Heart left ventricle (tissue), 16 donors: ENCODE data around the gene RAB3D. TPM values are rescaled to one million over a fixed set of nuclear protein-coding genes. Genes with fewer than 3 reads are reported as not detected.

Experiments used
- ATAC-seq, 4 donors: fragments of 200-7000 bp; cut with Tn5 transposase; one replicate each; pipeline ENCODE4 v1.9.1; 2020 to 2022; ENCODE audit warnings: moderate library complexity in 4 of 4, mild to moderate bottlenecking in 3 of 4, moderate number of reproducible peaks in 1 of 4
- DNase-seq, 5 donors: peaks; one replicate each; pipeline ENCODE4 v3.0.0-alpha.2; 2020
- H3K27ac ChIP-seq, 12 donors: fragments of 200-600 bp; sonication (generic) in 4 of 12; one replicate each; pipeline versions ENCODE4 v1.5.0 to v1.8.0; 2016 to 2022; ENCODE audit warnings: mild to moderate bottlenecking in 2 of 12
- H3K27me3 ChIP-seq, 9 donors: fragments of 200-600 bp; sonication (generic) in 2 of 9; one replicate each; pipeline versions ENCODE4 v1.5.1 to v1.8.0; 2016 to 2022; ENCODE audit warnings: mild to moderate bottlenecking in 3 of 9
- H3K36me3 ChIP-seq, 9 donors: fragments of 200-600 bp; sonication (generic) in 2 of 9; one replicate each; pipeline versions ENCODE4 v1.5.0 to v1.8.0; 2018 to 2022; ENCODE audit warnings: mild to moderate bottlenecking in 2 of 9
- H3K4me1 ChIP-seq, 12 donors: fragments of 200-600 bp; sonication (generic) in 4 of 12; one replicate each; pipeline versions ENCODE4 v1.5.0 to v1.8.0; 2016 to 2022; ENCODE audit warnings: mild to moderate bottlenecking in 3 of 12
- H3K4me3 ChIP-seq, 12 donors: fragments of 200-600 bp; sonication (generic) in 4 of 12; one replicate each; pipeline versions ENCODE4 v1.5.0 to v1.8.0; 2017 to 2022; ENCODE audit warnings: mild to moderate bottlenecking in 9 of 12, moderate library complexity in 4 of 12
- H3K9me3 ChIP-seq, 12 donors: fragments of 200-600 bp; sonication (generic) in 4 of 12; one replicate each; pipeline versions ENCODE4 v1.5.0 to v1.8.0; 2016 to 2022; ENCODE audit warnings: mild to moderate bottlenecking in 1 of 12
- POLR2A ChIP-seq, 2 donors: fragments of 450-650 bp; IDR thresholded peaks; one replicate each; pipeline ENCODE4 v1.6.1; 2017; ENCODE audit warnings: antibody characterized with exemption in 2 of 2, mild to moderate bottlenecking in 2 of 2, moderate library complexity in 2 of 2
- WGBS, 4 donors: extraction: QIAGEN DNeasy Blood & Tissue Kit in 2 of 4; methylation state at CpG; one replicate each; pipeline versions ENCODE4 v1.1.5 to v1.1.7; 2013 to 2018; 5-methylcytosine and 5-hydroxymethylcytosine counted together
- intact Hi-C, 10 donors: fragments of 100-400 bp; cut with DNase I; formaldehyde crosslinking; loops; one replicate each; pipeline versions ENCODE4 v1.11.1 to v1.14.2; 2022
- polyA plus RNA-seq, 2 donors: library from polyadenylated mRNA; stranded (reverse); fragments of 200-250 nt; gene quantifications; one replicate each; pipeline ENCODE4 v1.2.3, GENCODE V29; 2013
- total RNA-seq, 9 donors: library from RNA; depleted of rRNA in 2 of 9; stranded (reverse); fragments of >200 nt in 2 of 9; fragmentation: NEBNext Ultra II Directional in 3 of 9; extraction: Animal tissue kit (Norgen Biotek cat#: 25700) in 3 of 9; gene quantifications; one replicate each; pipeline versions ENCODE4 v1.1.0 to v1.2.4, GENCODE V29; 2016 to 2023
- TF ChIP-seq, protein P1 (sequence below), 12 donors: fragments of 200-600 bp; sonication (generic) in 4 of 12; IDR thresholded peaks; one replicate each; pipeline versions ENCODE4 v1.5.0 to v1.8.0; 2018 to 2022; ENCODE audit warnings: antibody characterized with exemption in 12 of 12, mild to moderate bottlenecking in 5 of 12
- donor health status: ischemic (EF 13 %, LVEDD 7.1; RV severe dilation, severe dysfunction).
- donor health status: healthy with polysubstance abuse.
- donor health status: DM: no; HTN: yes; CAD: no.
- donor health status: DM: no; HTN: no; CAD: no.
- donor health status: ischemic (EF 25% LVEDD 6.9; RV normal size, moderate dysfunction).
- donor health status: ischemic (EF 25% LVEDD 5.7; RV mildly dilated, moderate dysfunction).
- donor health status: healthy.
- donor health status: DM: yes; HTN: yes; CAD: no.
- donor health status: ischemic (EF 35%, LVEDD 5.7; RV mildly dilated, moderate dysfunction).
- donor health status: nonischemic (EF 11% LVEDD 7.7; RV severe dilation, severe dysfunction).
- donor health status: DM: yes; HTN: yes; CAD: no.
- donor health status: PGD.
- donor health status: ischemic (EF 29% LVEDD 5.4; RV normal size, mild dysfunction).
- donor health status: nonischemic (EF 23%, LVEDD 6.1; RV moderate dilation, normal function).

The RAB3D gene
- total and polyA plus RNA-seq, 11 donors, result 2.5 to 15.1 (median 7.2) TPM

GRCh38 chr19:11306337-11306736 lies 33.1 kb downstream of the RAB3D start:
- no peaks in the 10 kb centered on the region for H3K27me3 ChIP-seq
- intact Hi-C loops, result no loop called here
- TF ChIP-seq POLR2A (IDR thresholded peaks at IDR 0.05), result no peak
- TF ChIP-seq, protein P1, sequence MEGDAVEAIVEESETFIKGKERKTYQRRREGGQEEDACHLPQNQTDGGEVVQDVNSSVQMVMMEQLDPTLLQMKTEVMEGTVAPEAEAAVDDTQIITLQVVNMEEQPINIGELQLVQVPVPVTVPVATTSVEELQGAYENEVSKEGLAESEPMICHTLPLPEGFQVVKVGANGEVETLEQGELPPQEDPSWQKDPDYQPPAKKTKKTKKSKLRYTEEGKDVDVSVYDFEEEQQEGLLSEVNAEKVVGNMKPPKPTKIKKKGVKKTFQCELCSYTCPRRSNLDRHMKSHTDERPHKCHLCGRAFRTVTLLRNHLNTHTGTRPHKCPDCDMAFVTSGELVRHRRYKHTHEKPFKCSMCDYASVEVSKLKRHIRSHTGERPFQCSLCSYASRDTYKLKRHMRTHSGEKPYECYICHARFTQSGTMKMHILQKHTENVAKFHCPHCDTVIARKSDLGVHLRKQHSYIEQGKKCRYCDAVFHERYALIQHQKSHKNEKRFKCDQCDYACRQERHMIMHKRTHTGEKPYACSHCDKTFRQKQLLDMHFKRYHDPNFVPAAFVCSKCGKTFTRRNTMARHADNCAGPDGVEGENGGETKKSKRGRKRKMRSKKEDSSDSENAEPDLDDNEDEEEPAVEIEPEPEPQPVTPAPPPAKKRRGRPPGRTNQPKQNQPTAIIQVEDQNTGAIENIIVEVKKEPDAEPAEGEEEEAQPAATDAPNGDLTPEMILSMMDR (IDR thresholded peaks at IDR 0.05), result no peak
- H3K4me3 ChIP-seq, result no peak overlapping the region
- WGBS, 4 donors, result 79 to 85% (median 81%) methylated on average over 9 of the region's 9 CpGs
- no peaks in the 10 kb centered on the region for H3K4me1 ChIP-seq
- ATAC-seq (no peak), DNase-seq (no peak)
- no peak overlapping the region for H3K27ac ChIP-seq
- no peaks in the 10 kb centered on the region for H3K9me3 ChIP-seq
- H3K36me3 ChIP-seq, result no peaks in the 10 kb centered on the region

DNA sequence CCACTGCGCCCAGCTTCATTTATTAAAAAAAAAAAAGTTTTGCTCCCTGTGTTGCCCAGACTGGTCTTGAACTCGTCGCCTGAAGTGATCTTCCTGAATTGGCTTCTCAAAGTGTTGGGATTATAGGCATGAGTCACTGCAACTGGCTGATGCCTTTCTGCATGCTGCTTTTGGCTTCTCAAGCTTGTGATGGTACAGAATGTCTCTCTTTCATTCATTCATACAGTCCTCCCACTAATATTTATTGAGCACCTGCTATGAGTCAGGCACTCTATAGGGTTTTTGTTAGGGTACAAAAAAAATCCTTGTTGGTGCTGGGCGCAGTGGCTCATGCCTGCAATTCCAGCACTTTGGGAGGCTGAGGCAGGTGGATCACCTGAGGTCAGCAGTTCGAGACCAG lies 34.5 kb downstream of the RAB3D start:
- DNase-seq (no peak), ATAC-seq (no peak)
- Histone ChIP-seq H3K27me3 (no peaks in the 10 kb centered on the region), H3K4me3 (no peak overlapping the region), H3K4me1 (no peaks in the 10 kb centered on the region), H3K27ac (no peak overlapping the region), H3K36me3 (no peaks in the 10 kb centered on the region), H3K9me3 (no peaks in the 10 kb centered on the region)
- intact Hi-C loops, result loop anchor here in 1 of 10 donors (5.0 kb wide), 1 partner anchor 32 kb away; the partner anchor contains the start of gene RAB3D
- 84 to 96% (median 92%) methylated on average over 5 of the region's 5 CpGs for WGBS, 4 donors
- no peak for TF ChIP-seq POLR2A (IDR thresholded peaks at IDR 0.05)
- TF ChIP-seq, protein P1 (IDR thresholded peaks at IDR 0.05), result no peak

- Histone ChIP-seq H3K9me3 (no peaks in the 10 kb centered on the region), H3K36me3 (no peaks in the 10 kb centered on the region), H3K27me3 (no peaks in the 10 kb centered on the region), H3K27ac (no peak overlapping the region), H3K4me1 (peaks cover 0 to 14% (median 0%) of the 10 kb centered on the region in 12 donors), H3K4me3 (no peak overlapping the region)
- intact Hi-C loops, result loop anchor here in 1 of 10 donors (5.0 kb wide), 1 partner anchor 37 kb away; the partner anchor contains the start of gene RAB3D
- WGBS, 4 donors, result 78 to 87% (median 85%) methylated on average over 11 of the region's 11 CpGs
- DNase-seq (no peak), ATAC-seq (no peak)
- TF ChIP-seq, protein P1 (IDR thresholded peaks at IDR 0.05), result no peak
- TF ChIP-seq POLR2A (IDR thresholded peaks at IDR 0.05), result no peak
Measured at GRCh38 chr19:11300811-11301120, 38.7 kb downstream of the RAB3D start.

DNA sequence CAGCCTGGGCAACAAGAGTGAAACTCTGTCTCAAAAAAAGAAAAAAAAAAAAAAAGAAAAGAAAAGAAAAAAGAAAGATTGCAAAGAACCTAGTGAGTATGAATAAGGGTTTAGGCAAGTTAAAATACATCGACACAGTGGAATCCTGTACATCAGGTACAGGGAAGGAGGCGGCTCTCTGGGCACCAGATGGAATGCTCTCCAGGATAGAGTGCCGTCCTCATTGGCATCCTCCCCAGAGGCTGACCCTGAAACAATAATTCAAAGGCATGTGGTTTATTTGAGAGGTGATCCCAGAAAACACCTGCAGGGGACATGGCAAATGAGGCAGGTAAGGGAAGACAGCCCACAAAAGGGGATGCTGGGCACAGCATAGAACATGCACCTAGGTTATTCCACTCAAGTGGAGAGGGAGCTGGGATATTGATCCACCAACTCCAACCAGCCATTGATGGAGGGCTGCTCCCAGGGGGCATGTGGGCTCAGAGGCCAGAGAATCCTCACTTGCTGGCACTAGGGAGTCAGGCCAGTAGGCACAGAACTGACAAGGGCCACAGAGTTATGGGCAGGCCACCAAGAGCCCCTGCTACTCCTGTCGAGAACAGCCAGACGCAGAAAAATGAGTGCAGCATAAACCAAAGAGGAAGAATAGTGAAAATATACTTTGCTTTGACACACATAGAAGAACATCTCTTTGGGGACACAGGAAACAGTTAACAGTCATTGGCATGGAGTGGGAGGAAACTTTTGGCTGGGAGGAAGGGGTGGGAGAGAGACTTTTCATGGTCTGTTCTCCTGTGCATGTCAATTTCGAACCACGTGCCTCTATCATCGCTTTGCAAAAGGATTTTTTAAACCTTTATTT lies 39.3 kb downstream of the RAB3D start:
- Histone ChIP-seq H3K9me3 (no peaks in the 10 kb centered on the region), H3K4me3 (no peak overlapping the region), H3K27me3 (no peaks in the 10 kb centered on the region), H3K4me1 (peaks cover 0 to 15% (median 0%) of the 10 kb centered on the region in 12 donors), H3K27ac (no peak overlapping the region), H3K36me3 (no peaks in the 10 kb centered on the region)
- no peak for DNase-seq
- TF ChIP-seq, protein P1 (IDR thresholded peaks at IDR 0.05), result no peak
- no peak for TF ChIP-seq POLR2A (IDR thresholded peaks at IDR 0.05)
- WGBS, 4 donors, result 75 to 80% (median 78%) methylated on average over 8 of the region's 8 CpGs
- intact Hi-C loops, result loop anchor here (5.0 to 10.0 kb wide), 7 partner anchors 37 to 285 kb away; partner anchors contain the start of genes SWSAP1 (in 6 of the 10), ELAVL3 (in 3 of the 10), RAB3D (in 3 of the 10) and EPOR (in 1 of the 10)
- no peak for ATAC-seq
